H1 (cell line): Measurements from ENCODE around the gene SYDE2. TPM values are rescaled to one million over a fixed set of nuclear protein-coding genes. Genes with fewer than 3 reads are reported as not detected.

Experiments
- CTCF ChIA-PET: fragments of 300-600 bp; sonication (Branson Sonifier 250); formaldehyde crosslinking; loops from one replicate; lab custom pipeline; 2021; ENCODE audit not compliant: partially characterized antibody; lab: Charles Lee
- POLR2A ChIA-PET: fragments of 300-600 bp; sonication (Branson Sonifier 250); formaldehyde crosslinking; loops from one replicate; lab custom pipeline; 2021; ENCODE audit warnings: inconsistent platforms; ENCODE audit not compliant: partially characterized antibody; lab: Charles Lee
- DNase-seq, 2 experiments: peaks; one replicate each; pipeline versions ENCODE4 v3.0.0 to v3.0.0-alpha.2; 2010 to 2022; ENCODE audit warnings: low spot score in 2 of 2, low read depth in 1 of 2, mixed read lengths in 1 of 2
- FAIRE-seq: peaks from 2 replicates; lab custom pipeline; 2011; peaks lifted over from hg19 to GRCh38; lab: Jason Lieb, UNC
- H2AFZ ChIP-seq: 2 replicates; pipeline ENCODE4 v1.8.1; 2012; ENCODE audit warnings: low read length, inconsistent platforms
- H2AK5ac ChIP-seq: 2 replicates; pipeline ENCODE4 v1.6.1; 2013; ENCODE audit warnings: low read depth, low read length
- H2BK120ac ChIP-seq: replicated peaks from 2 replicates; pipeline ENCODE3; 2013; ENCODE audit warnings: low read depth, low read length, inconsistent platforms
- H2BK12ac ChIP-seq: 2 replicates; pipeline ENCODE4 v1.6.1; 2013; ENCODE audit warnings: low read depth, low read length
- H2BK15ac ChIP-seq: 2 replicates; pipeline ENCODE4 v1.6.1; 2013; ENCODE audit warnings: low read length
- H2BK20ac ChIP-seq: 2 replicates; pipeline ENCODE4 v1.6.1; 2013; ENCODE audit warnings: low read length
- H2BK5ac ChIP-seq: 2 replicates; pipeline ENCODE4 v1.6.1; 2013; ENCODE audit warnings: low read depth, low read length
- H3K14ac ChIP-seq: 2 replicates; pipeline ENCODE4 v1.6.1; 2013; ENCODE audit warnings: inconsistent platforms; ENCODE audit not compliant: insufficient read length
- H3K18ac ChIP-seq: 2 replicates; pipeline ENCODE4 v1.6.1; 2013; ENCODE audit warnings: low read length; ENCODE audit errors: extremely low read depth
- H3K23ac ChIP-seq: 2 replicates; pipeline ENCODE4 v1.6.1; 2013; ENCODE audit warnings: inconsistent platforms; ENCODE audit not compliant: insufficient read length
- H3K23me2 ChIP-seq: 2 replicates; pipeline ENCODE4 v1.6.1; 2013; ENCODE audit warnings: low read depth, low read length
- H3K27ac ChIP-seq: 2 replicates; pipeline ENCODE4 v1.6.1; 2011; ENCODE audit warnings: low read depth, low read length, inconsistent platforms
- H3K27me3 ChIP-seq, 4 experiments: replicated peaks in 1 of 4; 1 replicate in 1 of 4; 2 replicates in 3 of 4; pipeline versions ENCODE4 v1.6.1 to v1.8.1; 2011 to 2013; ENCODE audit warnings: low read length in 3 of 4, mild to moderate bottlenecking in 3 of 4, inconsistent platforms in 2 of 4, mixed read lengths in 2 of 4, moderate library complexity in 1 of 4; ENCODE audit not compliant: control insufficient read depth in 3 of 4, insufficient read depth in 3 of 4; ENCODE audit errors: extremely low read depth in 1 of 4
- H3K36me3 ChIP-seq, 4 experiments: 2 replicates each; pipeline versions ENCODE4 v1.6.1 to v1.8.1; 2011 to 2013; ENCODE audit warnings: mild to moderate bottlenecking in 4 of 4, low read length in 3 of 4, moderate library complexity in 2 of 4, control low read depth in 1 of 4, inconsistent platforms in 1 of 4; ENCODE audit not compliant: insufficient read depth in 4 of 4, control insufficient read depth in 2 of 4
- H3K4ac ChIP-seq: replicated peaks from 2 replicates; pipeline ENCODE3; 2013; ENCODE audit warnings: low read length, low read depth, mixed read lengths, inconsistent platforms; ENCODE audit not compliant: insufficient read length
- H3K4me1 ChIP-seq, 4 experiments: replicated peaks in 1 of 4; 1 replicate in 1 of 4; 2 replicates in 3 of 4; pipeline versions ENCODE4 v1.6.1 to v1.8.1; 2011 to 2013; ENCODE audit warnings: low read length in 3 of 4, inconsistent platforms in 2 of 4, mixed read lengths in 1 of 4; ENCODE audit not compliant: insufficient read depth in 4 of 4, control insufficient read depth in 3 of 4
- H3K4me2 ChIP-seq, 2 experiments: 2 replicates each; pipeline versions ENCODE4 v1.6.1 to v1.8.1; 2011 to 2013; ENCODE audit warnings: low read depth in 2 of 2, low read length in 2 of 2, control low read depth in 1 of 2, inconsistent platforms in 1 of 2, mild to moderate bottlenecking in 1 of 2; ENCODE audit not compliant: insufficient read depth in 1 of 2
- H3K4me3 ChIP-seq, 4 experiments: fragments of 200-600, 300-600 bp in 1 of 4; sonication (generic), shearing (Covaris generic), sonication (Bioruptor Twin) in 1 of 4; 2 replicates each; pipeline versions ENCODE4 v1.5.1 to v1.8.1; 2011 to 2016; ENCODE audit warnings: low read length in 4 of 4, low read depth in 3 of 4, control low read depth in 2 of 4, inconsistent platforms in 2 of 4, mild to moderate bottlenecking in 2 of 4, mixed read lengths in 1 of 4, moderate library complexity in 1 of 4; ENCODE audit not compliant: insufficient read depth in 2 of 4; ENCODE audit errors: extremely low read depth in 1 of 4
- H3K56ac ChIP-seq: replicated peaks from 2 replicates; pipeline ENCODE3; 2013; ENCODE audit warnings: low read depth, mild to moderate bottlenecking, mixed read lengths, low read length, inconsistent platforms; ENCODE audit not compliant: insufficient read length
- H3K79me1 ChIP-seq: 2 replicates; pipeline ENCODE4 v1.6.1; 2013; ENCODE audit warnings: low read depth, low read length, control low read depth
- H3K79me2 ChIP-seq, 2 experiments: 2 replicates each; pipeline versions ENCODE4 v1.6.1 to v1.8.1; 2012 to 2013; ENCODE audit warnings: low read length in 2 of 2, mild to moderate bottlenecking in 2 of 2, inconsistent platforms in 1 of 2; ENCODE audit not compliant: insufficient read depth in 2 of 2, control insufficient read depth in 1 of 2
- H3K9ac ChIP-seq, 4 experiments: replicated peaks in 1 of 4; 1 replicate in 1 of 4; 2 replicates in 3 of 4; pipeline versions ENCODE4 v1.6.1 to v1.8.1; 2011 to 2013; ENCODE audit warnings: low read depth in 3 of 4, low read length in 3 of 4, control low read depth in 2 of 4, mild to moderate bottlenecking in 2 of 4, moderate library complexity in 2 of 4, inconsistent platforms in 1 of 4; ENCODE audit errors: extremely low read depth in 1 of 4
- H3K9me3 ChIP-seq, 2 experiments: 2 replicates each; pipeline versions ENCODE4 v1.6.1 to v1.8.1; 2012 to 2013; ENCODE audit warnings: mild to moderate bottlenecking in 2 of 2, moderate library complexity in 2 of 2, control low read depth in 1 of 2, inconsistent platforms in 1 of 2, low read depth in 1 of 2, low read length in 1 of 2, mixed read lengths in 1 of 2; ENCODE audit not compliant: insufficient read depth in 2 of 2
- H4K20me1 ChIP-seq, 2 experiments: replicated peaks in 1 of 2; 2 replicates each; pipeline versions ENCODE3 to v1.8.1; 2011 to 2013; ENCODE audit warnings: inconsistent platforms in 2 of 2, low read length in 2 of 2, mild to moderate bottlenecking in 1 of 2; ENCODE audit not compliant: insufficient read depth in 2 of 2, control insufficient read depth in 1 of 2
- H4K5ac ChIP-seq: 2 replicates; pipeline ENCODE4 v1.6.1; 2013; ENCODE audit warnings: low read length, low read depth, mixed read lengths, inconsistent platforms; ENCODE audit not compliant: insufficient read length
- H4K8ac ChIP-seq: 2 replicates; pipeline ENCODE4 v1.8.0; 2013; ENCODE audit warnings: mild to moderate bottlenecking, moderate library complexity, low read length, inconsistent platforms; ENCODE audit not compliant: insufficient read depth; ENCODE audit errors: extremely low read depth
- H4K91ac ChIP-seq: replicated peaks from 2 replicates; pipeline ENCODE3; 2013; ENCODE audit warnings: low read length, mixed read lengths, inconsistent platforms; ENCODE audit not compliant: insufficient read length
- ATF3 ChIP-seq: IDR thresholded peaks from 2 replicates; pipeline ENCODE4 v1.6.1; 2011; ENCODE audit warnings: low read depth, mild to moderate bottlenecking, low read length; ENCODE audit not compliant: insufficient read depth
- BCL11A ChIP-seq, 2 experiments: IDR thresholded peaks; one replicate each; pipeline ENCODE4 v1.6.1; 2011; ENCODE audit warnings: low read depth in 2 of 2, low read length in 2 of 2, mild to moderate bottlenecking in 2 of 2
- CBX8 ChIP-seq: fragments of 300-800, 300-1000 bp; sonication (generic); IDR thresholded peaks from 2 replicates; pipeline ENCODE4 v1.7.1; 2016; ENCODE audit warnings: low read depth, low read length, borderline replicate concordance
- EP300 ChIP-seq, 2 experiments: IDR thresholded peaks; 1 replicate in 1 of 2; 2 replicates in 1 of 2; pipeline ENCODE4 v1.6.1; 2011 to 2012; ENCODE audit warnings: low read depth in 2 of 2, low read length in 2 of 2, mild to moderate bottlenecking in 2 of 2, borderline replicate concordance in 1 of 2, inconsistent platforms in 1 of 2, moderate library complexity in 1 of 2
- JUND ChIP-seq: IDR thresholded peaks from 2 replicates; pipeline ENCODE4 v1.6.1; 2011; ENCODE audit warnings: mild to moderate bottlenecking, improper control_type of control experiment, low read length
- KDM5A ChIP-seq: fragments of 200-600 bp; IDR thresholded peaks from 2 replicates; pipeline ENCODE4 v1.7.1; 2012; ENCODE audit warnings: mild to moderate bottlenecking, low read length, inconsistent platforms, mixed read lengths
- RBBP5 ChIP-seq: IDR thresholded peaks from 2 replicates; pipeline ENCODE4 v1.7.1; 2012; ENCODE audit warnings: low read depth, mild to moderate bottlenecking, inconsistent platforms, low read length, moderate library complexity, borderline replicate concordance
- USF2 ChIP-seq: IDR thresholded peaks from 2 replicates; pipeline ENCODE4 v1.6.1; 2011; ENCODE audit warnings: low read length, improper control_type of control experiment
- WGBS, 2 experiments: shearing (Covaris generic) in 1 of 2; methylation state at CpG; one replicate each; pipeline versions ENCODE4 v1.1.6 to v1.1.7; 2013 to 2015; ENCODE audit warnings: low lambda C conversion rate in 2 of 2, mixed read lengths in 2 of 2, inconsistent platforms in 1 of 2, low coverage in 1 of 2, missing lambda C conversion rate in 1 of 2; ENCODE audit not compliant: insufficient replicate concordance in 2 of 2, insufficient coverage in 1 of 2, insufficient read length in 1 of 2; ENCODE audit errors: extremely low coverage in 1 of 2, missing lambda C conversion rate in 1 of 2; 5-methylcytosine and 5-hydroxymethylcytosine counted together
- polyA plus RNA-seq, 7 experiments: library from polyadenylated mRNA; depleted of rRNA in 3 of 7; stranded (reverse) in 5 of 7; unstranded in 2 of 7; fragments of >200 nt in 5 of 7; fragments of 200-250 nt in 2 of 7; gene quantifications; 1 replicate in 5 of 7; 2 replicates in 1 of 7; 4 replicates in 1 of 7; pipeline versions ENCODE4 v1.2.1 to v1.2.3, GENCODE V29; 2011 to 2013; ENCODE audit warnings: missing spikeins in 2 of 7, mixed read lengths in 2 of 7
- total RNA-seq: library from RNA; stranded (reverse); fragmentation: NEBNext Ultra II Directional; extraction: Animal tissue kit (Norgen Biotek cat#: 25700); gene quantifications from 2 replicates; pipeline ENCODE4 v1.2.1, GENCODE V29; 2021

The SYDE2 gene
- total and polyA plus RNA-seq, 2 of the 8 experiments (the other 6 are each of a cell fraction or from before 2014, with no cell fraction given), result 1.6 to 14.6 TPM

- H3K27ac ChIP-seq, result no peak overlapping the region
- no peak overlapping the region for H4K91ac ChIP-seq
- no peak overlapping the region for H2AFZ ChIP-seq
- no peak overlapping the region for H3K14ac ChIP-seq
- DNase-seq (no peak), FAIRE-seq (no peak)
- H3K79me1 ChIP-seq, result no peaks in the 10 kb centered on the region
- peaks cover 0 to 1% (median 0%) of the 10 kb centered on the region in 4 experiments; a peak in 1 of 7 replicates for H3K27me3 ChIP-seq
- no peaks in the 10 kb centered on the region for H3K4me1 ChIP-seq
- no peak overlapping the region for H3K23ac ChIP-seq
- H3K79me2 ChIP-seq, result no peaks in the 10 kb centered on the region
- H3K9me3 ChIP-seq, result no peaks in the 10 kb centered on the region
- H3K9ac ChIP-seq, result no peak overlapping the region
- H2BK5ac ChIP-seq, result no peak overlapping the region
- H2BK120ac ChIP-seq, result no peak overlapping the region
- H3K36me3 ChIP-seq, result peaks cover 0 to 5% (median 0%) of the 10 kb centered on the region in 4 experiments; a peak in 1 of 8 replicates
- 95% methylated on average over 1 of the region's 1 CpG; no CpG with 5 or more reads in 1 of the 2 experiments for WGBS, 2 experiments
- H3K56ac ChIP-seq, result no peak overlapping the region
- H2BK12ac ChIP-seq, result no peak overlapping the region
- H3K23me2 ChIP-seq, result no peaks in the 10 kb centered on the region
- no peak overlapping the region for H3K18ac ChIP-seq
- H4K20me1 ChIP-seq, result no peaks in the 10 kb centered on the region
- H2BK20ac ChIP-seq, result no peak overlapping the region
- H3K4ac ChIP-seq, result no peak overlapping the region
- no peak overlapping the region for H4K5ac ChIP-seq
- H2BK15ac ChIP-seq, result no peak overlapping the region
- no peak overlapping the region for H4K8ac ChIP-seq
- H2AK5ac ChIP-seq, result no peak overlapping the region
- H3K4me2 ChIP-seq, result no peak overlapping the region
- CTCF ChIA-PET, result interaction anchor here (0.8 to 1.1 kb wide), 3 partner anchors 26 to 218 kb away, joined by 3 to 4 read pairs (median 4); no protein-coding TSS in a partner anchor
- POLR2A ChIA-PET, result interaction anchor here (0.6 kb wide), 1 partner anchor 65 kb away, joined by 3 read pairs; no protein-coding TSS in a partner anchor
- H3K4me3 ChIP-seq, result no peak overlapping the region
- TF ChIP-seq JUND (no peak), USF2 (no peak), BCL11A (IDR thresholded peaks at IDR 0.05; ENCODE audit: low read depth in 2 of 2, low read length in 2 of 2) (no peak), EP300 (IDR thresholded peaks at IDR 0.05; ENCODE audit: borderline replicate concordance in 1 of 2, low read depth in 2 of 2, low read length in 2 of 2) (no peak), KDM5A (no peak), RBBP5 (no peak), ATF3 (no peak), CBX8 (no peak)
Observed at GRCh38 chr1:85166351-85166750, 34.5 kb downstream of the SYDE2 start.
